Measurements from ENCODE around the gene A4GALT.
"Not testable (repeated sequence)": the region's sequence is repeated elsewhere in the genome, so short reads cannot be mapped to it uniquely, and the experiment has no call there.

A4GALT gene

GRCh38 chr22:42758931-42759629 is 38.4 kb upstream of the A4GALT start:
- no peaks in the 10 kb centered on the region for H3K79me2 ChIP-seq (ENCODE audit: insufficient read depth, low read length)
- H3K9ac ChIP-seq (ENCODE audit: low read length), result no peak overlapping the region
- H3F3A ChIP-seq (ENCODE audit: insufficient read depth), result peaks cover 15% of the 10 kb centered on the region
- no peaks in the 10 kb centered on the region for H3K36me3 ChIP-seq (ENCODE audit: low read length)
- no peaks in the 10 kb centered on the region for H3K9me3 ChIP-seq (ENCODE audit: insufficient read depth, low read length)
- no peaks in the 10 kb centered on the region for H4K20me1 ChIP-seq (ENCODE audit: low read depth, low read length)
- H3K27me3 ChIP-seq (ENCODE audit: low read length), result no peaks in the 10 kb centered on the region
- TF ChIP-seq EZH2phosphoT487 (conservative IDR thresholded peaks at IDR 0.05; ENCODE audit: low read length) (no peak), CTCF (IDR thresholded peaks at IDR 0.05; ENCODE audit: insufficient read depth, low read length, poor library complexity, severe bottlenecking) (no peak)
- H3K4me3 ChIP-seq (ENCODE audit: insufficient read depth, low read length, poor library complexity, severe bottlenecking), result no peak overlapping the region
- H3K9me2 ChIP-seq (replicated peaks; ENCODE audit: insufficient read depth, low read length), result no peaks in the 10 kb centered on the region
- no peak overlapping the region for H3K27ac ChIP-seq (ENCODE audit: low read depth, low read length)
- no peak overlapping the region for H3K4me2 ChIP-seq (ENCODE audit: low read depth, low read length, poor library complexity, severe bottlenecking)
- H2AFZ ChIP-seq (ENCODE audit: low read depth, low read length, severe bottlenecking), result no peak overlapping the region

- not testable (repeated sequence) for H3K9me2 ChIP-seq (replicated peaks; ENCODE audit: insufficient read depth, low read length); H3K9me3 ChIP-seq (ENCODE audit: insufficient read depth, low read length); H3K79me2 ChIP-seq (ENCODE audit: insufficient read depth, low read length); H2AFZ ChIP-seq (ENCODE audit: low read depth, low read length, severe bottlenecking); H3K9ac ChIP-seq (ENCODE audit: low read length); H3K4me3 ChIP-seq (ENCODE audit: insufficient read depth, low read length, poor library complexity, severe bottlenecking); H3F3A ChIP-seq (ENCODE audit: insufficient read depth); H4K20me1 ChIP-seq (ENCODE audit: low read depth, low read length); H3K27me3 ChIP-seq (ENCODE audit: low read length); H3K27ac ChIP-seq (ENCODE audit: low read depth, low read length); H3K4me2 ChIP-seq (ENCODE audit: low read depth, low read length, poor library complexity, severe bottlenecking); H3K36me3 ChIP-seq (ENCODE audit: low read length)
These were observed 34.9 kb upstream of the A4GALT start for GRCh38 chr22:42755553-42755952.

- not testable (repeated sequence) for H3K36me3 ChIP-seq (ENCODE audit: low read length); H3K27me3 ChIP-seq (ENCODE audit: low read length); H2AFZ ChIP-seq (ENCODE audit: low read depth, low read length, severe bottlenecking); H4K20me1 ChIP-seq (ENCODE audit: low read depth, low read length); H3K4me2 ChIP-seq (ENCODE audit: low read depth, low read length, poor library complexity, severe bottlenecking); H3K9me3 ChIP-seq (ENCODE audit: insufficient read depth, low read length); H3K4me3 ChIP-seq (ENCODE audit: insufficient read depth, low read length, poor library complexity, severe bottlenecking); H3K9ac ChIP-seq (ENCODE audit: low read length); H3K79me2 ChIP-seq (ENCODE audit: insufficient read depth, low read length); H3K27ac ChIP-seq (ENCODE audit: low read depth, low read length); H3F3A ChIP-seq (ENCODE audit: insufficient read depth); H3K9me2 ChIP-seq (replicated peaks; ENCODE audit: insufficient read depth, low read length)
These were observed 34.5 kb upstream of the A4GALT start for GRCh38 chr22:42755121-42755520.

DNA sequence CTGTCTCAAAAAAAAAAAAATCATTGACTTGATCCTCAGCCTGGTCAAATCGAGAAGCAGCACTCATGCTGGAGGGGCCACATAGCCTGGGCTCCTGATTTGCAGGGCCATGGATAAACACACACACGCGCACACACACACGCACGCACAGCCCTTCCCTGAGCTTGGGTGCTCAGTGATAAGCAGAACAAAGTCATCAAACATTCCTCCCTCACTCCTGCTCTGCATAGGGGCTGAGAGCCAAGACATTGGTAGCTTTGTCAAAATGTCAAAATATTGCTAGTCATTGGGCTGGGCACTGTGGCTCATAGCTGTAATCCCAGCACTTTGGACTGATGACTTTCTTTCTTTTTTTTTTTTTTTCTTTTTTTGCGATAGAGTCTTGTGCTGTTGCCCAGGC is 34.0 kb upstream of the A4GALT start:
- H3F3A ChIP-seq (ENCODE audit: insufficient read depth), result 0 out of 2 replicates have a peak, but pooled peaks cover 3% of the 10 kb centered on the region
- no peak overlapping the region for H2AFZ ChIP-seq (ENCODE audit: low read depth, low read length, severe bottlenecking)
- no peaks in the 10 kb centered on the region for H3K79me2 ChIP-seq (ENCODE audit: insufficient read depth, low read length)
- H4K20me1 ChIP-seq (ENCODE audit: low read depth, low read length), result no peaks in the 10 kb centered on the region
- H3K4me2 ChIP-seq (ENCODE audit: low read depth, low read length, poor library complexity, severe bottlenecking), result no peak overlapping the region
- no peaks in the 10 kb centered on the region for H3K27me3 ChIP-seq (ENCODE audit: low read length)
- no peak overlapping the region for H3K4me3 ChIP-seq (ENCODE audit: insufficient read depth, low read length, poor library complexity, severe bottlenecking)
- H3K9me2 ChIP-seq (replicated peaks; ENCODE audit: insufficient read depth, low read length), result no peaks in the 10 kb centered on the region
- TF ChIP-seq EZH2phosphoT487 (conservative IDR thresholded peaks at IDR 0.05; ENCODE audit: low read length) (no peak), CTCF (IDR thresholded peaks at IDR 0.05; ENCODE audit: insufficient read depth, low read length, poor library complexity, severe bottlenecking) (no peak)
- H3K9ac ChIP-seq (ENCODE audit: low read length), result no peak overlapping the region
- no peaks in the 10 kb centered on the region for H3K36me3 ChIP-seq (ENCODE audit: low read length)
- no peaks in the 10 kb centered on the region for H3K9me3 ChIP-seq (ENCODE audit: insufficient read depth, low read length)
- H3K27ac ChIP-seq (ENCODE audit: low read depth, low read length), result no peak overlapping the region
